NCI-H2196 (cell line): ENCODE data around the gene SEMA4G.
"Not testable (repeated sequence)": the region's sequence is repeated elsewhere in the genome, so short reads cannot be mapped to it uniquely, and the experiment has no call there.

Experiments used
- DNase-seq: peaks from one replicate; lab custom pipeline; 2025; ENCODE audit not compliant: unreplicated experiment; lab: John Stamatoyannopoulos, UW

Gene SEMA4G

GRCh38 chr10:100970914-100971811 lies 1.9 kb downstream of the SEMA4G start:
- DNase-seq: no peak

GRCh38 chr10:100972115-100972903 lies 3.0 kb downstream of the SEMA4G start:
- DNase-seq: no peak

- DNase-seq: no peak
These were observed 3.7 kb downstream of the SEMA4G start for GRCh38 chr10:100972904-100973535.

- not testable (repeated sequence) for DNase-seq
These were observed 6.1 kb downstream of the SEMA4G start for GRCh38 chr10:100975397-100975796.

- no peak for DNase-seq
These were observed 7.6 kb downstream of the SEMA4G start for GRCh38 chr10:100976906-100977305.

GRCh38 chr10:100977436-100977835 lies 8.1 kb downstream of the SEMA4G start:
- DNase-seq: no peak

- DNase-seq: no peak
These were observed 9.0 kb downstream of the SEMA4G start for GRCh38 chr10:100978121-100978900.

- no peak for DNase-seq
These were observed 9.5 kb downstream of the SEMA4G start for GRCh38 chr10:100978901-100979195.

- no peak for DNase-seq
These were observed 10.5 kb downstream of the SEMA4G start for GRCh38 chr10:100979791-100980272.

- DNase-seq: no peak
These were observed 11.0 kb downstream of the SEMA4G start for GRCh38 chr10:100980311-100980710.

GRCh38 chr10:100980711-100981110 lies 11.4 kb downstream of the SEMA4G start:
- no peak for DNase-seq

- no peak for DNase-seq
These were observed 12.0 kb downstream of the SEMA4G start for GRCh38 chr10:100981178-100981772.

- DNase-seq: no peak
These were observed 13.9 kb downstream of the SEMA4G start for GRCh38 chr10:100982916-100983830.

- no peak for DNase-seq
These were observed 14.8 kb downstream of the SEMA4G start for GRCh38 chr10:100983868-100984671.

- no peak for DNase-seq
These were observed 15.4 kb downstream of the SEMA4G start for GRCh38 chr10:100984672-100985177.

GRCh38 chr10:100985336-100985735 lies 16.0 kb downstream of the SEMA4G start:
- DNase-seq: no peak

- no peak for DNase-seq
These were observed 17.3 kb downstream of the SEMA4G start for GRCh38 chr10:100986623-100986951.

GRCh38 chr10:100986952-100987684 lies 17.8 kb downstream of the SEMA4G start, which contains the start of the genes MRPL43 and TWNK:
MRPL43 (minus strand) TSS chr10:100987497; CDS start chr10:100987443, 54 bp downstream.
TWNK (plus strand) TSS chr10:100987543; CDS start chr10:100988211, 668 bp downstream.
- DNase-seq: peak; percentile 54
